Activated CD4-positive, alpha-beta T cell treated with anti-CD3 and anti-CD28 coated beads, Interleukin-2, Interleukin-6, amounts not matched to agents 100 ng/mL and 50 ng/mL, durations not matched to agents 16 hours and 8 hours (primary cell): ENCODE data around the gene SCAMP1.
"Not testable (repeated sequence)": the region's sequence is repeated elsewhere in the genome, so short reads cannot be mapped to it uniquely, and the experiment has no call there.

ENCODE experiments used
- DNase-seq: peaks from one replicate; pipeline ENCODE4 v3.0.0-alpha.2; 2020

Gene SCAMP1

DNA sequence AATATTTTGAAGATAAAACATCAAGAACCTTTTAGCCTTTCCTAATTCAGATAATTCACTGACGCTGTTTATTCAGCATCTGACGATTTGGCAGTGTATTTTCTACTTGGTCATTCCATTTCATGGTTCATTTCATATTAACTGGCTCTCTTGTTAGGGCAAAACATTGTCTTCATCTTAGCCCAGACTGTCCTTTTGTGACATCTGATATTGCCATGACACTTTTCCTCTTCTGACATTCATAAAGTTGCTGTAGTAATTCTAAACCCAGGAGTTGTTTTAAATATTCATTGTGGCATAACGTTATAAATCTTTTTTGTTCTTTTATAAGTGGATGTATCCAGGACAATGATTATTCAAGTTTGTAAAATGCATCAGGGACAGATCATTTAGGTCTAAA lies 1.8 kb downstream of the SCAMP1 start:
- DNase-seq: no peak

DNA sequence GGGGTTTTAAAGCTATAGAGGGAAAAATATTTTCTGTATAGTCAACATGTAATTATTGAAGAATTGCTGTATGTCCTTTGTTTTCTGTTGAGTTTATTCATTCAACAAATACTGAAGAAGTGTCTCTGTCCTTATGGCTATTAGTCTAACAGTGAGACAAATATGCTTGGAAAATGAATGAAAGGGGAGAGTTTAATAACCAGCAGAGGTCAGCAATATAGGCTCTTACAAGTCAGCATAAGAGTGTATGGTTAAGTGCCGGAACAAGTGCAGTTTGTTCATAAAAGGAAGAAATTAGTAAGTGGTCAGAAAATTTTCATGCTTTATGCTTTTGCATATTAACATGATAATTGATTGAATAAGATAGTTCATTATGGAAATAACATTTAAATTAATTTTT lies 3.6 kb downstream of the SCAMP1 start:
- no peak for DNase-seq

DNA sequence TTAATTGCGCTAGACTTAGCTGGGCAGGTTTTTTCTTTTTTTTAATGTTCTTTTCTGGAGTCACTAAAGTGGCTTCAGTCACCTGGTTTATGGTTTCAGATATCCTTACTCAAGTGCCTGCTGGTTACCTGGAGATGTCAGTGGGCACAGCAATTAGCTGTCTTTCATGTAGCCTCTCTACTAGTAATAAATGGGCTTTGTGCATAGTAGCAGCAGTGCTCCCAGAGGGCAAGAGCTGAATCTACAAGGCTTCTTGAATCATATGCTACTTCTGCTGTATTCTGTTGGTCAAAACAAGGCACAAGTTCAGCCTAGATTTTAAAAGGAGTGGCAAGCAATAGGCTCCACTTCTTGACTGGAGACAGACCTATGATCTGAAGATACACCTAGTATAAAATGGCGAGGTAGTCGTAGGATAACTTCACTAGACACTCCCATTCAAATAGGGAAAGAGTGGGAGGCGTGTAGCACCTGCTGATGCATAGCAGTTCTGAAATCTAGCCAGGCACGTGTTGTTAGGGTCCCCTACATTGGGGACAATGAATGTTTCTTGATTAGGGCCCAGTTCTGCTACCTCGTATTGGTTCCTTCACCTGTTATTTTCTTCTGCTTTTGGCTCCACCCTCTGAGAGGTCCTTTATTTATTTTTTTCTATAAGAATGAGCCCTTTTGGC lies 7.0 kb downstream of the SCAMP1 start:
- no peak for DNase-seq

DNA sequence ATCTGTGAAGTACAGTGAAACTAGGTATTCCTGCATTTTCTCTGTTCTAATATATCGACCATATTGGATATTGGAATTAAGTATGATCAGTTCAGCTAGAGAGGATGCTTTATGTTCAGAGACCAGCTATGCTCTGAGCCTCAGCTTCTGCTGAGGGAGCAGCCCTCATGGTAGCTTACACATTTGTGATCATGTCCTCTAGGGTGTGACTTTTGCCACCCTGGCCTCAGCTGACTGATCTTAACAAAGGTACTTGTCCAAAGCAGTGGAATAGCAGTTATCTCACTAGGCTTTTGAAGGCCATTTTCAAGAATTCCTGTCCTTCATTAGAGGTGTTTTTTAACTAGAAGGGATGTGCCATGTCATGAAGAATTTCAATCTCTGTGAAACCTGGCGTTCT lies 9.3 kb downstream of the SCAMP1 start:
- DNase-seq: no peak

DNA sequence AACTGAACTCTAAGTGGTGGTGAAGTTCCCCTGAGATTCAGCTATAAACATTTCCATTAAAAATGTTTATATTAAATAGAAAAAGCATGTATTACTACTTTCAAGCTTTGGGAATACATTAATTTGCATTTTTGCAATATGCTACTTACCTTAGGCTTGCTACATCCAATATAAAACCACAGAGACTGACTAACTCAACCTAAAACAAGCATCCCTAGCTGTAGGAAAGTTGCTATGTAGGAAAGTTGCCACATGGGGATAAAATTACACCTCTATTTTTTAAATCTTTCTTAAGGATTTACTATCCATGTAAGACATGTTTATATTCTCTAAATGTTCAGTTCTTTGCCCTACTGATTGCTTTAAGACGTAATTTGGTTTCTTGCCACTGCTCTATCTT lies 12.8 kb downstream of the SCAMP1 start:
- DNase-seq: no peak

DNA sequence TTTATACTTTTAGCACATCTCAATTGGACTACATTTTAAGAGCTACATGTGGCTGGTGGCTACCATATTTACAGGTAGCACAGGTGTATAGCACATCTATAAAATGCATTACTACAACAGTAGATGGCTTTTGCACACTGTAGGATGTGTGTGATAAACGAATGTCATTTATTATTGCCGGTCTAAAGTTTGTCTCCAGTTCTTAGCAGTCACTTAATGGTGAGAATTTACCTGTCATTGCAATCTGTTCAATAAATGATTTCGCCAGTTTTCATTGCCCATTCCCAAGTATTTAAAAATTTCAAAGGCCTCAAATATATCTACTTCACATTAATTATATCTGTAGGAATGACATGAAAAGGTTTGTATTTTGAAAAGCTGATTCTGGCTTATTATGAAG lies 15.9 kb downstream of the SCAMP1 start:
- DNase-seq: no peak

DNA sequence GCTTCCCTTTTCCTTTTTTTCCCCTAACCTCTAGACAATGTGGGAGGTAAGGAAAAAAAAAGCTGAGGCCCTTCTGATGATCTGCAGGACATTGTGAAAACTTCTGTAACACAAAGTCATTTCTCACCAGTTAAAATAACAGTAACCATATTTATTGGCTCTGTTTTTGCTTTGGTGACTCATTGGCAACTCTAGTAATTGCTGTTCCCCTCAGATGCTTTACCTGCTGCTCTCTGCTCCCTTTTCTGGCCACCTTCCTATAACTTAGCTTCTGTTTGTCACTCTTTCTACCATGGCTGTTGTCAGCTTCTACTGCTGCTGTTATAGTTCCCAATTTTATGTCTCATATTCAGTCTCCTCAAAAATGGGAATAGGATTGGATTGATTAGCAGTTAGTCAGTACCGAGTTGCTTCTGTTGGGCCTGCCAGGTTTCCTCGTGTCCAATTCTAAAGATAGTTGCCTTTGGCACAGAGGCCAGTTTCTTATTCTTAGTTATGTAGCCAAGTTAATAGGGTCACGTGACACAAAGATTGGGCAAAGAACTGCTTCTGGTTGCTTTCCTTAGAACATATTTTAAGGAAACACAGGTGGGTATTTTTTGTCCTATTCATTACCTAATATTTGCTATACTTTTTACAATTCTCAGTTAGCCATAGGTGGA lies 16.8 kb downstream of the SCAMP1 start:
- peak; percentile 47 for DNase-seq

- no peak for DNase-seq
Measured at GRCh38 chr5:78377718-78378105, 17.3 kb downstream of the SCAMP1 start.

- no peak for DNase-seq
Measured at GRCh38 chr5:78387468-78388153, 27.2 kb downstream of the SCAMP1 start.

- DNase-seq: not testable (repeated sequence)
Measured at GRCh38 chr5:78391357-78391756, 30.9 kb downstream of the SCAMP1 start.

- DNase-seq: no peak
Measured at GRCh38 chr5:78397831-78398230, 37.4 kb downstream of the SCAMP1 start.

GRCh38 chr5:78399116-78399515 lies 38.7 kb downstream of the SCAMP1 start:
- DNase-seq: no peak

DNA sequence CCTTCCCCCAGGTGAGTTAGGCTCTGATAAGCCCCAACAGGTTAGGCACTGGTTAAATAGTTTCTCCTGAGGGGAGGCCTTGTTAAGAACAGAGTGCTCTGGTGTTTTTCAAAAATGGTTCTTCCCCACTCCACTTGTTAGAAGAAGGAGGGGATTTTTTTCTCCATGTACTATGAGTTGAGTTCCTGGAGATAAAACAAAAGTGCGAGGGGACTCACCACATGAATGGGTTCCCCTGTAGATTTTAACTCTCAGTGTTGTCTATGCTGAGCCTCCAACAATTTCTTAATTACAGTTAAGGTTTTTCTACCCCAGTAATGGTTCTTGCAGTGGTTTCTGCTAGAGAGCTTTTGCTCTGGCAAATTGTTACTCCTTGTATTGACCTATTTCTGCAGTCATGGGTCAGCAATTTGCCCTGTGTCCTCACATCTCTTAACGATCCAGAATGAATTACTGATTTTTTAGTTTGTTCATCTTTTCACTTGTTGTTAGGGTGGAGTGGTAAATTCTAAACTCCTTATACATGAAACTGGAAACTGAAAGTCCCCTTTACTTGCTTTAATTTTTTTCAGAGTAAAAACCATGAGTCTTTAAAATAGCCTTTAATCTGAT lies 44.4 kb downstream of the SCAMP1 start:
- DNase-seq: peak; percentile 1

GRCh38 chr5:78405829-78406750 lies 45.7 kb downstream of the SCAMP1 start:
- peak; percentile 38 for DNase-seq

GRCh38 chr5:78407458-78407857 lies 47.0 kb downstream of the SCAMP1 start:
- DNase-seq: no peak

DNA sequence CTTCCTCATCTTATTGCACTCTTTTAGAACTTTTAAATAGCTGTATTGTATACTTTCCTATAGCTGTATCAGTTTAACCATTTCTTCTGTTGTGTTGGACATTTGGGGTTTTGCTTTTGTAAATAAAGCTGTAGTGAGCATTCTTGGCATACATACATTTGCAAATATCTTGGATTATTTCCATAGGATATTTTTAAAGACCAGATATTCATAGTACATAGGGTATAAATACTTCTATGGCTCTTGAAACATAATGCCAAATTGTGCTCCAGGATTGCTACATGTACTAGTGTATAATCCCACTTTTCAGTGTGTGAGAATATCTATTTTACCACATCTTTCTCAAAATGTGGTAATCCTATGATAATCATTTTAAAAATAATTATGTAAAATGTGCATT lies 51.2 kb downstream of the SCAMP1 start:
- DNase-seq: no peak

GRCh38 chr5:78416677-78417425 lies 56.4 kb downstream of the SCAMP1 start:
- DNase-seq: no peak

GRCh38 chr5:78419396-78419795 lies 59.0 kb downstream of the SCAMP1 start:
- peak; percentile 10 for DNase-seq

DNA sequence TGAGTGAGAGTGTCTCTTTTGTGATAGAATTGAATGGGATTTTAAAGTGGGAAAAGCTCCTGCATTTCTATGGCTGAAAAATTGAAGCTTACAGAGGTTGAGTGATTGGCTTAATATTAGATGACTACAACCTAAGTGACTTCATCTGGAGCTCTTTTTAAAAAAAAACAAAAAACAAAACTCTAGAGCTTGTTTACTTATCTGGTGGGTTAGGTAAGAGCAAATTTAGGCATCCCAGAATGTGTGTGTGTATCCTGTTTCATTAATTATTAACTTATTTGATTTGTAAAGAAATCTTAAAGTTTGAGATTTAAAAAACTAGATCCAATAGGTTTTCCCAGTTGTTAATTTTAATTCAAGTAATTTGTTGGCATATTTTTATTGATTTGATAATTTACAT lies 60.1 kb downstream of the SCAMP1 start:
- DNase-seq: no peak

DNA sequence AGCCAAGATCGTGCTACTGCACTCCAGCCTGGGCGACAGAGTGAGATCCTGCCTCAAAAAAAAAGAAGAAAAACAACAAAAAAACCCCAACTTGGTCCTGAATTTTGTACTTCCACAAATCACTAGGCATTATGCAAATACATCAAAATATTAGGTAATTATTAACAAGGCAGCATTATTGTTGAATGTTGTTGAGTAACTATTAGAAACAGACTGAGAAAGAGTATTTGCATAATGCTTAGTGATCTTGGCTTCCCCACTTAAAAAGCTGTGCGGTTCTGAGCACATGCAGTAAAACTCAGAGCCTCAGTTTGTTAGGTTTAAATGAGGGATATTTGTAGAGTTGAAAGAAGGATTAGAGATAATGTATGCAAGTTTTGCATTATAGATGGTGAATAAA lies 64.2 kb downstream of the SCAMP1 start:
- no peak for DNase-seq

- DNase-seq: no peak
Measured at GRCh38 chr5:78429332-78429980, 69.0 kb downstream of the SCAMP1 start.
